Urothelium cell line (cell line): ENCODE results near the gene RGS16.

Experiments
- DNase-seq: peaks from one replicate; pipeline ENCODE4 v3.0.0; 2011; ENCODE audit warnings: low spot score, mixed read lengths
- FAIRE-seq: peaks from 2 replicates; lab custom pipeline; 2011; peaks lifted over from hg19 to GRCh38; lab: Jason Lieb, UNC

RGS16 gene

DNA sequence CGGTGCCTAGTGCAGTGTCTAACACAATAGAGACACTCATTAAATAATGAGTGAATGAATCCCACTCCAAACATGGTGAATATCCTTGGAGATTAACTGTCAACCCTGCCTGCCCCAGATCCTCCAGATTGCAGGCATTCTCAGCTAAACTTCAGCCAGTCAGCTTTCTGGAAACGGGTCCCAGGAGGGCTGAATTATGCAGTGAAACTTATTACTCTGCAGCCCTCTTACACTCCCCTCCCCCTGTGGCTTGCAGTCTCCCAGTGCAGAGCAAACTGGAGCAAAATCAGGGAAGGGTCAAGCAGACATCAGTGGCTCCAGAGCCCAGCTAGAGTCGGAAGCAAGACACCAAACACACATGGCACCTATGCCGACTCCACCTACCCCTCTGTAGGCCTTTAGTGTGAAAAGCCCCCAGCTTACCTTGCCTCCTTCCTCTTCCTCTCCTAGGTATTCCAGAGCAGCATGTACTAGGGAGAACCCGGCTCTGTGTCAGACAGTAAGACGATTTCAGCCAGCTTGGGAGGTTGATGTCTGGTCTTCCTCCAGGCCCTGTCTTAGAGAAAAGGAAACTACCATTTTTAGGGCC is 6.5 kb upstream of the RGS16 start:
- no peak for DNase-seq
- no peak for FAIRE-seq

DNA sequence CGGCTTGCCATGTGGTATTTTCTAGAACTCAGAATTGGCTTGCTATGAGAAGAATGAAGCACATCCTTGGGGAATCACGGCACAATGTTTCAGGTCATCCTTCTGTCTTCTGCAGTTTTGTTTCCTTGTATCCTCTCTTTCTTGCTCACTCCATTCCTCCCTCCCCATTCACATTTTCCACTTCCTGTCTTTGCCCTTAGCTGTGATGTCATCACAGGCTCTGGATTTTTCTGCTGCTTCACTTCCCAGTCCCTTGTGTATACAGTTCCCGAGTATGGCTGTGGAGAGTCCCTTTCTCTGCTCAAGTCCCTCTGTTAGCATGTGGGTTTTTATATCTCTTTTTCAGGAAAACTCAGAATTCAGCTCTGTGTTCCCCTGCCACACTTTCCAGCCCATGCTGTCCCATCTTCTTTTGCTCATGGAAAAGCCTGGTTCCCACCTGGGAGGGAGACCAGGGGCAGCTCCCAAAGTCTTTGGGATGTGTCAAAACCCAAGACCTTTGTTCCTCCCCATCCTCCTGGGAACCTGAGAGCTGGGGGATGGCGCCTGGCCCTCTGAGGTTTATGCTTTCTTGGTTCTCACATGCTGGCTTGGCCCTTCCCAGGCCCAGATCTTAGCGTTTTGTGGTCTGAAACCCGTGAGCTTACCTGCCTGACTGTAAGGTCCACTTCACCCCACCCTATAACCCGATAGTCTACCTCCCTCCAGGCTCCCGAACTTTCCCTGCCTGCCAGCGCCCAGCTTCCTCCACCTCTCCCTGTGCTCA is 4.8 kb upstream of the RGS16 start:
- DNase-seq (no peak), FAIRE-seq (no peak)

DNA sequence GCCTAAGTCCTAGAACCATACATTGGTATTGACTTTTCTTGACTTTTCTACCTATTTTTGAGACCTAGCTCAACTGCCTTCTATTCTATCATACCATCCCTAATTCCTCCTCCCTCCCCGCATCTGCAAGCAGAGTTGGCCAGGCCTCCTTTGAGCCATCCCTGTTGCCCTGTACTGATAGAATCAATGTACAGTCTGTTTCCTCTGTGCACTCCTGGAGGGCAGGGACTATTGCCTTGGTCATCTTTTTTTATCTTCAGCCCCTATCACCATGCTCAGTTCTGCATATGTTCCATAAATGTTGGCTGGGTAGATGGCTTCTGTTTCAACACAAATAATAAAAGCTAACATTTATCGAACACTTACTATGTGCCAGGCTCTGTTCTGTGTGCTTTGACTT is 4.0 kb upstream of the RGS16 start:
- FAIRE-seq (no peak), DNase-seq (no peak)

DNA sequence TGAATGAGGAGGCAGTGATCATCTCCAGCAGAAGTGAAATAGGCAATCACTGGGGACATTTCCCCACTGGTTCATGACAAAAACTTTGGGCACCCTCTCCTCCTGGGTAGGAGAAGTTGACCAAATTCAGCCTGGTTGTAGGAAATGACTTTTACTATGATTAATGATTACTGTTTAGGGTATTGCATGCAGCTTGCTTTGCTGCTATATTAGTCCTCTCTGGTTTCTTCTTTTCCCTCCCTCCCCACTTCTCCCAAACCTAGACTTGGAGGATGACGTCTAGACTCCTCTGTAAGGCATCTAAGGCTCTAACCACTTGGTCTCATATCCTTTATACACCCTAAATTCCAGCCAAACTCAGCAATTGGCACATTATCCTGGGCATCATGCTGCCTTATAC is 3.4 kb upstream of the RGS16 start:
- DNase-seq (no peak), FAIRE-seq (no peak)

DNA sequence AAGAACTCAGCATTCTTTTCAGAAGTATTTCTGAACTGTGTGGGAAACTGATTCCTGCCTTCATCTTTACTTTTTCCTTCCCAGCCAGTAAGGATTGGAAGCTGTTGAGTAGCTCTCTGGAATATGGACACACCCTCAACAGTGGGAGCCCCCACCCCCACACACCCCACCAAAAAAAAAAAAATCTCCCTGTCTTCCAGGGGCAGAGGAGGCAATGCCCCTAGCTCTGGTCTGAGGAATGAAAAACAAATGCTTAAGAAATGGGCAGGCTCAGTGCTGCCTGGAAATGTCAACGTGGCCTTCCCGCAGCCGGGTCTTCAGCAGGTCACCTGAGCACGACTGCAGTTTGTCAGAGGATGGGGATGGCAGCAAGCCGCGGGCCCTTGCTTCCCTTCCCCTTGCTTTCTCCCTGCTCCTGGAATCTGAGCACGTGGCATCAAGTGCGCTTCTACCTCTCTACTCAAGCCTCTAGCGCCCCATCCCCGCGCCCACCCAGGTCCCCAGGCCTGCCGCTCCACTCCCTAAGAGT is 479 bp downstream of the RGS16 start:
- DNase-seq (no peak), FAIRE-seq (no peak)

DNA sequence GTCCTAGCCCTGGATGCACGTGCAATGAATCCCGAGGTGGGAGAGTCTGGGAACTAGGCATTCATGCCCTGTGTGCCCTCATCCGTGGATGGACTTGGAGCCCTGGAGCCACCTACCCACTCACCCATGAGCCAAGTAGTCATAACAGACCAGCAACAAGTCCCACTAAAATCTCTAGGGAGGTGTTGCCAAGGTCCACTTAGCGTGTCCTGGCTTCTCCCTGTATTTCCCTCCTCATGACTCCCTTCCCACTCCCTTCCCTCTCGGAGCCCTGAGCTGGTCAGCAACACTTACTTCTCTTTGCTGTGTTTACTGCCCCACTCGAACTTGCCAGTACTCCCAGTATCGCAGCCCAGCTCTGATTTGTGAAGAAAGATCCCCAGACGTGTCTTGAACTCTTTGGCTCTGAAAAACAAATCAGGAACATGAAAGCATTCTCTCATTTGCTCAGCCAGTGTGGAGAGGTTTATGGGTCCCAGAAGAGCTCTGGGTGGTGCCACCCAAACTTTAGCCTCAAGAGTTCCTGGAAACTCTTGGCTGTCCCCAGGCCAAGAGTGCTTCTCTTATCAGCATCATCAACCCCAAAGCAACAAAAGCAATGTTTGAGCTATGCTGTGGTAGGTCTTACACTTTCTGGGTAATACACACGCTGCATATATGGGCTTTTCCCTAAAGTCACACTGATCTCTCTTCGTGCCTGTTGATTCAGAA is 1.1 kb downstream of the RGS16 start:
- DNase-seq (no peak), FAIRE-seq (no peak)

DNA sequence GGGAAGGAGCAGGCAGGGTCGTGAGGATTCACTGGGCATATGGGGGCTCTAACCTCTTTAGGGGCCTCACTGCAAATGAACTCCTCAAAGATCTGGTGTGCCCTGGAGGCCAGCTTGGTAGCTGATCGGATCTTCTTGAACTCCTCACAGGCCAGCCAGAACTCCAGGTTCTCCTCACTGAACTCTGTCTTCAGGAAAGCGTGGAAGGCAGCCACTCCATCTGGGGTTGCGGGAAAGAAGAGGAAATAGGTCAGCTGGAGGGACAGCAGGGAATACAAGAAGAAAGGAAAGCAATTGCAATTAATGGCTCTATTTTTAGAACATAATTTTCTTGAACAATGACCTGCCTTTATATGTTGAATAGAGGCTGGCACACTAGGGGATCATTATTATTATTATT is 2.3 kb downstream of the RGS16 start:
- no peak for DNase-seq
- no peak for FAIRE-seq

DNA sequence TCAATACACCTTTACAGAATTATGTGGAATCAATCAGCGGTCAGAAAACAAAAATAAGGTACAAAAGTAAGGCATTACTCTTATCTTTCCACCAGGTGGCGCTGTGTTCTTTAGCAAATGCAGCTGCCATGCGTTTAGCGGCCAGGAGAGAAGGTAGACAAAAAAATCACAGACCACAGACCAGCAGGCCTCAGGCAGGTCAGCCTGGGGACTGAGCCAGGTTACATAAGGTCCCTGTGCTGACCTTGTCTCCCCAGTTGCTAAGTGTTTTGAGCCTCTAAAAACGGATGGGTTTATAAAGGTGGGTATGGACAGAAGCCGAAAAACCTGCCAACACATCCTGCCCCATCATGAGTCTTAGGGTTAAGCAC is 2.8 kb downstream of the RGS16 start:
- FAIRE-seq: no peak

DNA sequence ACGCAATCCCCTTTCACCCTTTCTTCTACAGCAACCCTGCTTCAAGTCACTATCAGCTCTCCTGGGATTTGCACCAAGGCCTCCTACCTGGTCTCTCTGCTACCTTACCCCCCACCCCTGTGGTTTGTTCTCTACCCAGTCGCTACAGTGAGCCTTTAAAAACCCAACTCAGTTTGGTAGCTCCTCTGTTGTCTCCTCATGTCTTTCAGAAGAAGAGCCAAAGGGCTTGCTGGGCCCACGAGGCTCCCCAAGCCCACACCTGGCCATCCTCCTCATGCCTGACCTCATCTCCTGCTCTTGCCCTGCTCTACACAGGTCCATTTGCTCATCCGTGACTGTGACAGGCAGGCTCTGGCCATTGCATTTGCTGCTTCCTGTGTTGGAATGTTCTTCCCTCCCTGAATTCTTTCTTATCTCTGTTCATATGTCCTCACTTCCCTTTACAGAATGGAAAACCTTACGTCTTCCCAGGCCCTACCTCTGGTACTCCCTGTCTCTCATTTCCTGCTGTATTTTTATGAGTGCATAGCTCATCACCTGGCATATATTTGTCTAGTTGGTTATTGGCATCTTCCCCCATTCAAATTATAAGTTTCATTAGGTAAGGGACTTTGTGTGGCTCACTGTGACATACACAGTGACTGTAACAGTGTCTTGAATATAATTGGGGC is 3.3 kb downstream of the RGS16 start:
- FAIRE-seq (no peak), DNase-seq (no peak)

More for the DNA sequence above, 2.8 kb downstream of the RGS16 start:
- peak; percentile 75 for DNase-seq

DNA sequence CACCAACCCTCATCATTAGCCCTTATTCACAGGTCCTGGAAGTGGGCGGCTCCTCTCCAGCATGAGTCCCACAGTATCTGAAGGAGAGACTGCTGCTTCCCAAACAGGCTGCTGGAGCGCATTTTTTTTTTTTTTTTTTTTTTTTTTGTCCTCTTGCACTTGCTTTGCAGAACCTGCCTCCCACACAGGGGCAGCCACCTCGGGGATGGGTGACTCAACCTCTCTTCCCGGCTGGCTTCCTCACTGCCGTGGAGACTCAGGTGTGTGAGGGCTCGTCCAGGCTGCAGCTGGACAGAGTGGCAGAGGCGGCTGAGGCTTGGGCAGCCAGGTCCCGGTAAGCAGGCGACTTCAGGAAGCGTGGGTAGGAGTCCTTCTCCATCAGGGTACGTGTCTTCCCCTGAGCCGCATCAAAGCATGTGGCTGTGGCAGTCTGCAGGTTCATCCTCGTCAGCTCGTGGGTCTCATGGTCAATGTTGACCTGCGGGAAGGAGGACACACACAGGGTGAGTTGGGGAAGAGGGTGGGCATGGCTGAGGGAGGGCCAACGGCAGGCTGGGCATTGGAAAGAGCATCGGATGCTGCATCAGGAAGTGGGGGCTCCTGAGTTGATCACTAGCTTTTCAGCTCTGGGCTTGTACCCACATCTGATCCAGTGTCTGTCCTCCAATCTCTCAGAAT is 4.0 kb downstream of the RGS16 start:
- no peak for DNase-seq
- FAIRE-seq: no peak

DNA sequence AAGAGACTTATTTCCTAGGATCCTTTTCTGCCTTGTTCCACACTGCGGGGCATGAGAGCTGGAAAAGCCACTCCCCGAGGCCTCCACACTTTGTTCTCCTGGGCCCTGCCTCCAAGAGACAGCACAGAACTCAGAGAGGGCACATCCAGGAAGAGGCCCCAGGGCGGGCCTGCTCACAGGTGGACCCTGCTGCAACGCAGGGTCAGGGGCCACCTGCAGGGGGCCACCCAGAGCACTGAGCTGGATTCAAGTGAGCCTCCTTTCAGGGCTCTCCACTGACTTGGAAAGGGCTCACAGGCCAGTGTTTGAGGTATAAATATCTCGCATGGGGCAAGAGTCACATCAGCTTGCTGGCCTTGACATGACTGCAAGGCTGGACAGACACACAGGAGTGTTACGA is 4.8 kb downstream of the RGS16 start:
- FAIRE-seq: no peak
- no peak for DNase-seq

DNA sequence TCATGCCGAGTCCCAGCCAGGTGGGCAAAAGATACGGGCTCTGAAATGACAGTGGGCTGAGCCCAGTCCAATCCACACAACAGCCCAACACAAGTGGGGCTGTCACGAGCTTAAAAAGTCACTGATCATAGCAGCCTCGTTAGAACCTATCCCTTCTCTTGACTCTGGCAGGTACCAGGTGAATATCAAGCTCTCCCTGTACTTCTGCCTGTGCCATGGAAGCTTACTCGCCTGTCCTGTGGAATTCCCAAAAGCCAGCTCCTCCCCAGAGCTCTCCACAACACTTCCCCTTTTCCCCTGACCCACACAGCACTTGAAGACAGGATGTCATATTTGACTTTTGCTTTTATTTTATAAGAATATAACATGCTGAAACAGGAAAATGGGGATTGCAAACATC is 5.9 kb downstream of the RGS16 start:
- FAIRE-seq: no peak
- DNase-seq: no peak

DNA sequence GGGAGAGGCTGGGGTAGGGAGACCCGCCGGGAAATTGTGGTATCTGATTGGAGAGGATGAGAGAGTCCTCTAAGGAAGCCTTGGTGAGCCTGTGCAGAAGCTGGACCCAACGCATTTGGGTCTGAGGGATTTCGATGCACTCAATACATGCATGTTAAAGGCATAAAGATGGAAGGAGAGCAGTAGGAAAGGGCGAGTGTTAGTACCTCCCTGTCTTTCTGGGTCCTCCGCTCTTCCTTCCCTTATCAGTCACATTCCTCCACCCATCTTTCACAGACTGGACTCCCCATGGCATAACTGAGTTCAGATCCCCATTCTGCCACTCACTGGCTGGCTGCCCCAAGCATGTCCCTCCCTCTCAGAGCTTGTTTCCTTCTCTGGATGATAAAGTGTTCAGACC is 7.3 kb downstream of the RGS16 start:
- no peak for DNase-seq
- FAIRE-seq: no peak

DNA sequence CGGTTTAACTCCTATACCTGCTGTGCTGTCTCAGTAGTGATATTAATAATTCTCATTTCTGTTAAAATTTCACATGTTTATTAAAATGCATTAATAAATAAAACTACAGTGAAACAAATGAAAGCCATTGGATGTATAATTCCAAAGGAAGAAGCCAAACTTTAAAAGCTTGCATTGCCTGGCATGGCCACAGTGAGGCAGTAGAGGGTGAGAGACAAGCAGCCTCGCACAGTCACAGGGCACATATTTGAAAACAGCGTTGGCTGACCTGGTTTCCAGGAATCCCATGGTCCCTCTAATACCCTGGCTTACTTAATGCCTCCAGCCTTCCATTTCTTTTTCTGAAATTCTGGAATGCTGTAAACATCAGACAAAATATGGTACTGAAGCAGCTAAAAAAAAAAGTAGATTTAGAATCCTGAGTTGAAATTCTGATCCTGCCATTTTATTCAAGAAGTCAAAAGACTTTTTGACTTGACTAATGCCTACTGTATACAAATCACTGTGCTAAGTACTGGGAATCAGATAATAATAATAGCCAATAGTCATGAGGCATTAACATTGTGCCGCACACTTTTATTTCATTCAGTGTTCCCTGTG is 8.4 kb downstream of the RGS16 start:
- FAIRE-seq (no peak), DNase-seq (peak; percentile 73)

DNA sequence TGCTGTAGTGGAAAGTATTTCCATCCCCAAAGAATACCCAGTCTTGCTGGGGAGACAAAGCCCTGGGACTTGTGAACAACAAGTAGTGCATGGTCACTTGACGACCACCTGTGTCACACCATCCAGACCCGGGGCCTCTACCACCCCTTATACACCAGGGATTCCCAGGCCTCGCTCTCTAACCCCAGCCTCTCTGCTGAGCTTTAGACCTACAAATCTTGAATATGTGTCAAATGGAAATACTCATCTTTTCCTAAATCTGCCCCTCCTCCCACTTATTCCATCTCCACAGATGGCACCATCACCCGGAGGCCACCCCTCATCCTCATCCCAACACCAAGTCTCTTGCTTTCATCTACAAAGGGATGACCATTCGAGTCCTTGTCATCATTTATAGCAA is 14.3 kb downstream of the RGS16 start:
- no peak for FAIRE-seq
- DNase-seq: no peak

DNA sequence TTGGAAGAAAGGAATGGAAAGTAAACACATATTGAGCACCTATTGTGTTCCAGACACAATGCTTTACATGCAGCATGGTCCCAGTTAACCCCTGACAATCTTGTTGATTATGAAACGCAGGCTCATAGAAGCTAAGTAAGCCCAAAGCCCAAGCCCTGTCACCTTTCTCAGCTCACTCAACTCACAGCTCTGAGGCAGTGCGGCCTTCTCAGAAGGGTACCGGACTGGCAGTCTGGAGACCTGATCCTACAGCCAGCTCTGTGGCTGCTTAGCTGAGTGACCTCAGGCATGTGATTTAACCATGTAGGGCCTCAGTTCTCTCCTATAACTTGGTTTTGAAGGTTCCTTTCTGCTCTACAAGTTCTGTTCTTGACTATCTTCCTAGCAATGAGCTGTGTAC is 14.7 kb downstream of the RGS16 start:
- no peak for FAIRE-seq
- no peak for DNase-seq

DNA sequence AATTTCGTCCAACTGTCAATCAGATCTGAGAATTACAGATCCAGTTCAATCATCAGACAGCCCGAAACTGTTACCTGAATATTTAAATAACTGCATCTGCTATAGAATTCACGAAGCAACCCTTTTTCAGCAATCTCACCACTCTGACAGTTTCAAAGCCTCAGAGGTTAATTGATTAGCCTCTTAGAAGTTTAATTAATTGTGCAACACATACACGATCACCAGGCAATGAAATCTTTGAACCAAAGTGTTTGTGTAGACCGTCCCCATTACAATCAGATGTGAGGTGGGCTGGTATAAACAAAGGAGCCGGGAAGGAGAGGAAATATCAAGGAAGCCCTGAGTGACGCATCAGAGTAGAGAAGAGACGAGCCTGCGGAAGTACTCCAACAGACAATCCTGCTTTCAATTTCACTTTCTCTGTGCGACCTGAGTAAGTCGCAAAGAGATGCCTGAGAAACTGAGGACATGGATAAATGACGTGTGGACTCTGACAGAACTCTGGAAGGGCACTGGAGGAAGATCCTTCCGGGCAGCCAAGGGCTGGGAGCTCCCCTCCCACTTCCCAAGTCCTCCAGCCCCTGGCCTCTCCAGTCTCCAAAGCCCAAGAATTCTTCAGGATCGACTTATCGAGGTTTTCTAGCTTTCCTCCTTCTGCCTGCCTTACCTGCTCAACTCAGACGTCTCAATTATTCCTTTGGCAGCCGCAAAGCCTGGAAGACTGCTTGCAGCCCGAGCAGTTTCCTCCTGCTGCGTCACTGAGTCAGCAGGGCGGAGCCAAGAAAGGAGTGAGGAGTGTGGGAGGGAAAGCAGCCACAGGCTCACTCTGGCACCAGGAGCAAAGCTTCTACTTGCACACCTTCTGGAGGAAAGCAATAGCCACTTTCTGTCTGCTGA is 15.4 kb downstream of the RGS16 start, which contains the start of gene RNASEL:
RNASEL (minus strand) TSS at position 757 of the 897 bp plus-strand sequence. CDS start 2,450 bp downstream, outside the sequence.
- DNase-seq (peak; percentile 73), FAIRE-seq (no peak)

DNA sequence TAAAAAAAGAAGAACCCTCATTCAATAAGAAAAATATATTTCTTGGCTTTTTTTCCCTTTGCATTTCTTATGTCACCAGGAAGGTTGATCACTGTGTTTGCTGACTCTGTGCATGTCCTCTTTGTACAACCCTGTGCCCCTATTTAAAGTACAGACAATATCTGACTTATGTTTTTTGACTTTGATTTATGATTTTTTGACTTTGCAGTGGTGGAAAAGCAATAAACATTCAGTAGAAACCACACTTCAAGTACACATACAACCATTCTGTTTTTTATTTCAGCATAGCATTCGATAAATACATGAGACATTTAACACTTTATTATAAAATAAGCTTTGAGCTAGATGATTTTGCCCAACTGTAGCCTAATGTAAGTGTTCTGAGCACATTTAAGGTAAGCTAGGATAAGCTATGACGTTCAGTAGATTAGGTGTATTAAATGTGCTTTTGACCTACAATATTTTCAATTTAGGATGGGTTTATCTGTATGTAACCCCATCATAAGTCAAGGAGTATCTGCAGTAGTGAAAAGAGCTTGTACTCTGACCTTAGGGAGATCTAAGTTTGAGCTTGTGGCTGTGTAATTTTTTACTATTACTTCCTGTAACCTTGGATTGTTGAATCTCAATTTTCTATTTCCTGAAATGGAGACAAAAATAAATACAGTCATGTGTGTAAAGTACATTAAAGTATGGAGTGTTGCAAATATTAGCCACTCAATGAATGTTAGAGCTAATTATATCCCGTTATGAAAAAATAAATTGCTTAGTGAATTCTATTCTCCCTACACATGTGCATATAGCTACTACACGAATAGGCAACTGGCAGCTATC is 16.3 kb downstream of the RGS16 start:
- no peak for FAIRE-seq
- DNase-seq: no peak
